IMR-90 (cell line): ENCODE results near the gene DGKG. TPM values are rescaled to one million over a fixed set of nuclear protein-coding genes. Genes with fewer than 3 reads are reported as not detected.

Experiments used
- ATAC-seq: fragments of 200-7000 bp; cut with Tn5 transposase; 2 replicates; pipeline ENCODE4 v1.9.1; 2020; ENCODE audit warnings: low read depth, mild to moderate bottlenecking, moderate library complexity
- BruUV-seq: library from RNA; stranded (reverse); fragments of 400-500 nt; replicated peaks from 2 replicates; lab custom pipeline; 2021; lab: Mats Ljungman, UMichigan
- CTCF ChIA-PET: fragments of 300-600 bp; formaldehyde crosslinking; extraction: SDS; loops from one replicate; lab custom pipeline; 2021; ENCODE audit warnings: antibody characterized with exemption; lab: Yijun Ruan, JAX
- POLR2A ChIA-PET: fragments of 300-600 bp; sonication (Branson Sonifier 250); formaldehyde crosslinking; loops from one replicate; lab custom pipeline; 2022; ENCODE audit warnings: antibody characterized with exemption; ENCODE audit not compliant: unreplicated experiment; lab: Charles Lee
- DNase-seq: peaks from one replicate; pipeline ENCODE4 v3.0.0; 2013
- H2AFZ ChIP-seq: replicated peaks from 2 replicates; pipeline ENCODE3; 2013; ENCODE audit warnings: low read length, mild to moderate bottlenecking; ENCODE audit not compliant: poor library complexity
- H2AK5ac ChIP-seq: 2 replicates; pipeline ENCODE4 v1.6.1; 2013; ENCODE audit warnings: low read depth, low read length, inconsistent platforms
- H2AK9ac ChIP-seq: replicated peaks from 2 replicates; pipeline ENCODE3; 2013; ENCODE audit warnings: mild to moderate bottlenecking, low read depth, low read length, moderate library complexity; ENCODE audit not compliant: poor library complexity
- H2BK120ac ChIP-seq: 2 replicates; pipeline ENCODE4 v1.6.1; 2013; ENCODE audit warnings: low read depth, low read length, inconsistent platforms
- H2BK15ac ChIP-seq: 3 replicates; pipeline ENCODE4 v1.6.1; 2013; ENCODE audit warnings: low read depth, low read length, inconsistent platforms
- H2BK20ac ChIP-seq: 2 replicates; pipeline ENCODE4 v1.6.1; 2013; ENCODE audit warnings: low read depth, mild to moderate bottlenecking, inconsistent platforms, low read length, moderate library complexity
- H2BK5ac ChIP-seq: 2 replicates; pipeline ENCODE4 v1.6.1; 2013; ENCODE audit warnings: mild to moderate bottlenecking, low read depth, low read length, inconsistent platforms; ENCODE audit not compliant: poor library complexity, severe bottlenecking
- H3K14ac ChIP-seq: replicated peaks from 2 replicates; pipeline ENCODE4 v1.6.1; 2013; ENCODE audit warnings: low read depth, low read length, inconsistent platforms
- H3K18ac ChIP-seq: 2 replicates; pipeline ENCODE4 v1.6.1; 2013; ENCODE audit warnings: low read depth, low read length, control low read depth
- H3K23ac ChIP-seq: 2 replicates; pipeline ENCODE4 v1.6.1; 2013; ENCODE audit warnings: low read depth, low read length, inconsistent platforms
- H3K27ac ChIP-seq: 2 replicates; pipeline ENCODE4 v1.5.1; 2013; ENCODE audit warnings: mild to moderate bottlenecking, control low read depth, low read length; ENCODE audit not compliant: insufficient read depth
- H3K27me3 ChIP-seq: 2 replicates; pipeline ENCODE4 v1.6.1; 2013; ENCODE audit warnings: low read length; ENCODE audit not compliant: control insufficient read depth, insufficient read depth
- H3K36me3 ChIP-seq: 2 replicates; pipeline ENCODE4 v1.6.1; 2013; ENCODE audit warnings: low read length, mixed read lengths; ENCODE audit not compliant: control insufficient read depth, insufficient read depth
- H3K4ac ChIP-seq: 2 replicates; pipeline ENCODE4 v1.6.1; 2013; ENCODE audit warnings: low read depth, low read length, inconsistent platforms
- H3K4me1 ChIP-seq: 2 replicates; pipeline ENCODE4 v1.6.1; 2013; ENCODE audit warnings: low read length, mixed read lengths; ENCODE audit not compliant: control insufficient read depth, insufficient read depth
- H3K4me2 ChIP-seq: 2 replicates; pipeline ENCODE4 v1.6.1; 2013; ENCODE audit warnings: low read depth, mild to moderate bottlenecking, control low read depth, low read length, moderate library complexity
- H3K4me3 ChIP-seq: 2 replicates; pipeline ENCODE4 v1.5.1; 2013; ENCODE audit warnings: low read depth, mild to moderate bottlenecking, control low read depth, low read length, moderate library complexity; ENCODE audit not compliant: insufficient read depth
- H3K56ac ChIP-seq: 2 replicates; pipeline ENCODE4 v1.6.1; 2013; ENCODE audit warnings: low read length, inconsistent platforms; ENCODE audit not compliant: insufficient read depth; ENCODE audit errors: extremely low read depth
- H3K79me1 ChIP-seq, 2 experiments: 2 replicates each; pipeline ENCODE4 v1.6.1; 2013; ENCODE audit warnings: low read length in 2 of 2, inconsistent platforms in 1 of 2, low read depth in 1 of 2
- H3K9ac ChIP-seq: 2 replicates; pipeline ENCODE4 v1.6.1; 2013; ENCODE audit warnings: low read depth, low read length, control low read depth
- H3K9me1 ChIP-seq: 2 replicates; pipeline ENCODE4 v1.6.1; 2013; ENCODE audit warnings: low read length, inconsistent platforms; ENCODE audit not compliant: insufficient read depth
- H3K9me3 ChIP-seq: 2 replicates; pipeline ENCODE4 v1.6.1; 2013; ENCODE audit warnings: low read length; ENCODE audit not compliant: control insufficient read depth, insufficient read depth
- H4K20me1 ChIP-seq: 2 replicates; pipeline ENCODE4 v1.6.1; 2013; ENCODE audit warnings: low read length, inconsistent platforms; ENCODE audit not compliant: insufficient read depth
- H4K5ac ChIP-seq: 2 replicates; pipeline ENCODE4 v1.6.1; 2013; ENCODE audit warnings: mild to moderate bottlenecking, low read depth, low read length, control low read depth
- H4K8ac ChIP-seq, 2 experiments: 2 replicates each; pipeline ENCODE4 v1.6.1; 2013; ENCODE audit warnings: low read depth in 2 of 2, low read length in 2 of 2, control low read depth in 1 of 2, inconsistent platforms in 1 of 2
- H4K91ac ChIP-seq: 2 replicates; pipeline ENCODE4 v1.6.1; 2013; ENCODE audit warnings: low read depth, low read length, inconsistent platforms; ENCODE audit not compliant: insufficient read depth
- CEBPB ChIP-seq: IDR thresholded peaks from 2 replicates; pipeline ENCODE4 v1.6.1; 2012; ENCODE audit warnings: low read depth, low read length, improper control_type of control experiment
- CHD1 ChIP-seq: IDR thresholded peaks from 2 replicates; pipeline ENCODE4 v1.6.1; 2012; ENCODE audit warnings: low read depth, low read length, improper control_type of control experiment
- ELK1 ChIP-seq: fragments of 150-350 bp; IDR thresholded peaks from 2 replicates; pipeline ENCODE4 v1.6.1; 2016; ENCODE audit warnings: low read depth, mild to moderate bottlenecking, low read length, moderate library complexity, borderline replicate concordance
- FOS ChIP-seq: fragments of 150-350 bp; IDR thresholded peaks from 2 replicates; pipeline ENCODE4 v1.6.1; 2016; ENCODE audit warnings: low read depth, low read length
- MAFK ChIP-seq: IDR thresholded peaks from 2 replicates; pipeline ENCODE4 v1.6.1; 2012; ENCODE audit warnings: low read depth, low read length, improper control_type of control experiment
- MAZ ChIP-seq: IDR thresholded peaks from 2 replicates; pipeline ENCODE4 v1.6.1; 2012; ENCODE audit warnings: low read depth, mild to moderate bottlenecking, low read length, improper control_type of control experiment, moderate library complexity, borderline replicate concordance
- NFE2L2 ChIP-seq: fragments of 150-350 bp; IDR thresholded peaks from 2 replicates; pipeline ENCODE4 v1.6.1; 2016; ENCODE audit warnings: low read depth, mild to moderate bottlenecking, low read length
- POLR2A ChIP-seq: IDR thresholded peaks from 2 replicates; pipeline ENCODE4 v1.6.1; 2012; ENCODE audit warnings: mild to moderate bottlenecking, low read depth, low read length
- RAD21 ChIP-seq: IDR thresholded peaks from 2 replicates; pipeline ENCODE4 v1.6.1; 2012; ENCODE audit warnings: low read length, improper control_type of control experiment
- RFX5 ChIP-seq: IDR thresholded peaks from 2 replicates; pipeline ENCODE4 v1.8.0; 2012; ENCODE audit warnings: low read depth, mild to moderate bottlenecking, low read length, moderate library complexity
- WGBS, 2 experiments: methylation state at CpG; one replicate each; pipeline versions ENCODE4 v1.1.5 to v1.1.7; 2013; ENCODE audit warnings: missing lambda C conversion rate in 2 of 2; ENCODE audit not compliant: insufficient read length in 1 of 2; ENCODE audit errors: extremely low coverage in 2 of 2; 5-methylcytosine and 5-hydroxymethylcytosine counted together
- dilution Hi-C: fragments of 300-500 bp; cut with HindIII; formaldehyde crosslinking; loops from one replicate; pipeline ENCODE4 v1.14.3; 2018; ENCODE audit warnings: low sequenced_read_pairs; ENCODE audit not compliant: unreplicated experiment
- in situ Hi-C: fragments of 300-500 bp; cut with MboI; formaldehyde crosslinking; loops from 3 replicates; pipeline ENCODE4 v1.14.3; 2019; ENCODE audit warnings: low sequenced_read_pairs, inconsistent platforms, mixed read lengths
- intact Hi-C: fragments of 100-400 bp; cut with micrococcal nuclease; formaldehyde crosslinking; loops from 2 replicates; pipeline ENCODE4 v1.10.0; 2022
- polyA plus RNA-seq, 3 experiments: library from polyadenylated mRNA; depleted of rRNA; stranded (reverse); fragments of >200 nt; gene quantifications; 2 replicates each; pipeline ENCODE4 v1.2.3, GENCODE V29; 2012; ENCODE audit warnings: low replicate concordance in 1 of 3
- total RNA-seq: library from RNA; depleted of rRNA; stranded (reverse); fragments of >200 nt; gene quantifications from 2 replicates; pipeline ENCODE4 v1.2.3, GENCODE V29; 2012

Gene DGKG
- total and polyA plus RNA-seq, 2 of the 4 experiments (the other 2 are of a cell fraction) = 1.2 to 4.1 TPM

- no peak overlapping the region for H3K4me3 ChIP-seq
- H2AK5ac ChIP-seq = no peak overlapping the region
- H3K23ac ChIP-seq = no peak overlapping the region
- H3K4ac ChIP-seq = no peak overlapping the region
- H3K79me1 ChIP-seq = no peaks in the 10 kb centered on the region
- no peak for DNase-seq
- no peak overlapping the region for H3K18ac ChIP-seq
- no peaks in the 10 kb centered on the region for H3K9me3 ChIP-seq
- no peaks in the 10 kb centered on the region for H3K9me1 ChIP-seq
- no peak overlapping the region for H3K4me2 ChIP-seq
- no peaks in the 10 kb centered on the region for H4K20me1 ChIP-seq
- no peak overlapping the region for H4K5ac ChIP-seq
- 17% methylated on average over 2 of the region's 2 CpGs; no CpG with 5 or more reads in 1 of the 2 experiments for WGBS, 2 experiments
- intact Hi-C loops (no loop called here), dilution Hi-C loops (no loop called here), in situ Hi-C loops (no loop called here)
- H4K8ac ChIP-seq = no peak overlapping the region
- POLR2A ChIA-PET = no interaction called here
- H3K14ac ChIP-seq = no peak overlapping the region
- peaks cover 24% of the 10 kb centered on the region for H3K27me3 ChIP-seq
- CTCF ChIA-PET = no interaction called here
- no peak overlapping the region for H2BK5ac ChIP-seq
- no peaks in the 10 kb centered on the region for H3K4me1 ChIP-seq
- H4K91ac ChIP-seq = no peak overlapping the region
- ATAC-seq = no peak
- no peak for TF ChIP-seq POLR2A
- TF ChIP-seq RFX5 = no peak
- TF ChIP-seq FOS = no peak
- no peak for TF ChIP-seq MAZ
- TF ChIP-seq RAD21 = no peak
- TF ChIP-seq ELK1 = no peak
- TF ChIP-seq CHD1 = no peak
- no peak for TF ChIP-seq CEBPB
- no peak for TF ChIP-seq NFE2L2
- no peak for TF ChIP-seq MAFK
- no peak overlapping the region for H2AFZ ChIP-seq
- no peaks in the 10 kb centered on the region for H3K36me3 ChIP-seq
- no peak overlapping the region for H2BK20ac ChIP-seq
- no peak overlapping the region for H2AK9ac ChIP-seq
- no peak overlapping the region for H2BK15ac ChIP-seq
- no peak overlapping the region for H2BK120ac ChIP-seq
- H3K9ac ChIP-seq = no peak overlapping the region
- no peak overlapping the region for H3K27ac ChIP-seq
- no peak overlapping the region for H3K56ac ChIP-seq
- no TSS peak for BruUV-seq
These were observed 56.7 kb downstream of the DGKG start for GRCh38 chr3:186305286-186305685.
